CD1c-positive myeloid dendritic cell (primary cell): ENCODE data around the gene GDF7.

ENCODE experiments used
- DNase-seq: peaks from one replicate; pipeline ENCODE4 v3.0.0-alpha.2; 2016; ENCODE audit errors: extremely low spot score

The GDF7 gene

DNA sequence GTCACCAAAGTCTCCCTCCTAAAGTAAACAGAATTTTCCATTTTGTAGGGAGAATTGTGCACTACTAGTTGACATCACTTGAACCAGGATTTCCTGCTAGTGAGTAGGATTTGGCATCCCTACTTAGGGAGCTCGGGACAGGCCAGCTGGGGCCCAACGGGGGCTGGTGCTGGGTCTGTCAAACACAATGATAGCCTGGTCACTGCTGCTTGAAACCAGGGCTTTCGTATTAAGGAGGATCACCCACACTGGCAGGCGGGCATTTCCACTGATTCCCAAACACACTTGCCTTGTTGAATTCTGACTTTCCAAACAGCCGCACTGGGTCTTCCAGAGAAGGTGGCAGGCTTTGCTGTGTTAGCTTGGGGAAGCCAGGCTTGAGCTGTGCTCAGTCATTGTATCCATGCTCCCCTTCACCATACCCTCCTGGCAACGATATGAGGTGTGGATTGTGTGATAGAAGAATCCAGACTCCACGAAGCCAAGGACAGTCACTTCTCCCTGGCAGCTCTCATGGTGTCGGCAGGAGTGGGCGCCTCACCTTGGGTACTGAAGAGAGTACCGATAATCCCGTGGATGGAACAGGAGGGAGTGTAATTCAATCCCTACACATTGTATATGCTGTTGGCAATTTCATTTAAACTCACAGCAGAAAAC lies 7.5 kb downstream of the GDF7 start:
- DNase-seq, result no peak

DNA sequence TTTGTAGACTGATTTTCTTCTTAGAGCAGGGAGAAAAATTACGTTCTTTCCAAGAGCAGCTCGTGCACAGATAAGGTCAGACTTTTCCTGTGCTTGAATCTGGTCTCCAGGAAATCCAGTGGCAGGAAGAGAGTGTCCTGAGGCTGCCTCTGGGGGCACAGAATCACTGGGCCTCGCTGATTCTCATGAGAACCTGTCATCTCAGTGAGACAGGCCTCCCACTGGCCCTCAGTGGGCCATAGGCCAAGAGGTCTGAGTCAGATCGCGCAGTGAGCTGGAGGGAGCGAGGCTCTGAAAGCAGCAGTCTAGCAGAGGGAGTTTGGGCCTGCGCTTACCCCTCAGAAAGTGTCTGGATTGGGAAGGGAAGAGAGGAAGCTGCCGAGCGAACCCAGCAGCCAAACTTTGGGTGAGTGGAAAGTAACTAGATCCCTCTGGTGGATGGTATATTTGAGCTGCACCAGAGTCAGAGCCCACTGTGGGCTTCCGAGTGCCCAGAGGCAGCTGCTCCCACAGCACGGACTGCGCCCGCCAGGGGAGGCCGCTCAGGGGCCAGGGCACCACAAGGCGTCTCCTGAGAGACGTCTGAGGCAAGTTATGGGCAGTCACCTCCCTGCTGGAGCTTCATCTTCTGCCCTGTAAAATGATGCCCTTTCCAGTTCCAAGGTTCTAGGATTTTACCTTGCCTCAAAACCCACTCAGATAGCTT lies 8.2 kb downstream of the GDF7 start:
- DNase-seq, result no peak

DNA sequence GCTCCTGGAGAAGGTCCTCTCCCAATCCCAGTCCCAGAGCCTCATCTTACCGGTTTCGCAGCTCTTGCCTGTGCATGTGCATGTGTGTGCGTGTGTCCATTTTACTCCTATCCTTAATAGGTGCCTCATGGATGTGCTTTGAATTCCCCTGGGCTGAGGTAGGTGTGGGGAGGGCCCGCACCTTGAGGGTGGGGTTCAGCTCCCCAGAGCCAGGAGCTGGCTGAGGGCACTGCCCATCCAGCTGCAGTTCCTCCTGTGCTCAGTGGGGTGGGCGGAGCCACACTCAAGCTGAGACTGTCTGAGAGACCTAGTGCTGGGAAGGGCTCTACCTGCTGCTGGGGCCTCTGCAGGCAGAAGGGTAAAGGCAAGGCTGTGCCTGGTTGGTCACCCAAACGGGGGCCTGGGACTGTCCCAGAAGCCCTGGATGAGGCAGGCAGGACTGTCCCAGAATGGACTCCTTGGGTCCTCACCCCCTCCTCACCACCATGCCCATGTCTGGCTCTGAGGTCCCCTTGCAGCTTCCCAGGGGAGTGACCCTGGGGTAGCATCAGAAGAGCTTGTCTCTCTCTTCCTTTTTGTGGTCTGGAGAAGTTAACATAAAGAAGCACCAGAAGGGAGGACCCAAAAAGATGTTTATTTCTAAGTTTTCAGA lies 8.9 kb downstream of the GDF7 start:
- DNase-seq, result no peak

DNA sequence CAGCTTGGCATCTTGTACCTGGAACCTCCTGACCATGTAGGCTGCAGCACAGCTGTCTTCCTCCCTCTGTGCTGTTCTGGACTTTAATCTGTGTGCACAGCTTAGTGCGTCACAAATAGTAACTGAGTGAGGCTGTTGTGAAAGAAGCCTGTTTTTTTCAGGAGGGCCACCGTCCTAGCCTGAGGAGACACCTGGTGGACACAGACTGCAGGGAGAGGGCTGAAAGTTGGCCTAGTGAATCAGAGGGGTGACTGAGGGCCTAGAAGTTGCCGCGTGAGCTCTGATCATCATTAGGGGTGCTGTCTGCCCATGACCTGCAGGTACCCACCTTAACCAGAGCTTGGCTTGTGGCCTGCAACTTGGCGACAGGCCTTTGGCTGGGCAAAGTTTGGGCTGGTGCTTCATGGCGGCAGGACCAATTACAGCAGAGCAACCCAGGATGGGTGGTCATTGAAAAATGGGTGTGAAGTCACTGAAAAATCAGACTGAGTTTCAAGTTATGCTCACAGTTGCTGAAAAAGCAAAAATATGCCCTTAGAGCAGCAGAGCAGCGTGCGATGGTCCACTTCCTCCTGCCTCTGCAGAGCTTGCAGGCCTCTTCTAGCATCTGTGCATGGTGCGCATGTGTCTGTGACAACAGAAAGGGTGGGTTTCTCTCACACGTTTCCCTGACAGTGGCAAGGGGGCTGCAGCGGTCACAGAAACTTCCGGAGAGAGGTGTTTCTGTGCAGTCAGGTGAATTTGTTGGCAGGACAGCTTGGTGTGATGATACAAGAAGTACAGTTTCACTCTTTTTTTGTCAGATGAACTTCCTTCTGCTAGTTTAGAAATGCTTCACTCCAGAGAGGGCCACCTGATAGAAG lies 9.6 kb downstream of the GDF7 start:
- no peak for DNase-seq

DNA sequence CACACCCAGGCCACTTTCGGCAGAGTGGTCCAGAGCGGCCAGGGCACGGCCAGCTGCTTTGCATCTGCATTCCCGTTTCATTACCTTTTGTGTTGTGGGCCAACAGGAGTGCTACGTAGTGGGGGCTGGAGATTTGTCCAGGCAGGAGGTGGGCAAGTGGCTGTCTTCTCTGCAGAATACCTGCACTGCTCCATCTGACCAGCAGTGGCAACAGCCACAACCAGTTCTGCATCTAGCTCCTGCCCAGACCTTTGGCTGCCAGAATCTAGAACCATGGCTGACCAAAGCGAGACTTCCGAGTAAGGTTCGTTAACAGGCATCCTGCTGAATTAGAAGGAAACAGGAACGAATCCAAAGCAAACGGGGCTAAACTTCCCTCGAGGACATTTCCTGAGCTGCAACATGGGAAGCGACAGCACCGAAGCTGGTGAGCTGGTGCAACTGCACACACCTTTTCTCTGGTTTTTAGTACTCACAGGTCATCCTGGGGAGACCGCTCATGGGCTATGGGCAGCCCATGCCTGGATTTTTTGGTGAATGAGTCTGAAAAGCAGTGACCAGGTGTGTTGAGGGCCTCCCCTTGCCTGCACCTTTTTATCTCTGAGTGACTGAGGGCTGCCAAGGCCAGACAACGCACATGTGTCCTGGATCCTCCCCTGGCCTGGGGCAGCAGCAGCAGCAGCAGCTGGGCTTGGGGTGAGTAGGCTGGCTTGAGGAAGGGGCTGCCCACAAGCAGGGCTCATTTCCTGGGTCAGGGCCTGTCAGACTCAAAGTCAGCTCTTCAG lies 10.5 kb downstream of the GDF7 start:
- DNase-seq, result no peak

DNA sequence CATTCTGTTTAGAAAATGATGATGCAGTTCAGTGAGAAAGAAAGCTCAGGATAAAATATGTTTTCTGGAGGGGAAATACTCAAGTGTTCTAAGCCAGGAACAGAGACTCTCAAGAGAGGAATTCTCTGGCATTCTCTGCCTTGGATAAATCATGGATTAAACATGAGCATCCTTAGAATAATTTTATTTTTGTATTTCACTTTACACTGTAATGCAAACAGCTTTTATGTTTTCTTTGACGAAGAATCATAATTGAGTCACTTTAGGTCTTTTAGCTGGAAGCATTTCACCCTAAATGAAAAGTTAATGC lies 11.1 kb downstream of the GDF7 start:
- DNase-seq, result no peak

DNA sequence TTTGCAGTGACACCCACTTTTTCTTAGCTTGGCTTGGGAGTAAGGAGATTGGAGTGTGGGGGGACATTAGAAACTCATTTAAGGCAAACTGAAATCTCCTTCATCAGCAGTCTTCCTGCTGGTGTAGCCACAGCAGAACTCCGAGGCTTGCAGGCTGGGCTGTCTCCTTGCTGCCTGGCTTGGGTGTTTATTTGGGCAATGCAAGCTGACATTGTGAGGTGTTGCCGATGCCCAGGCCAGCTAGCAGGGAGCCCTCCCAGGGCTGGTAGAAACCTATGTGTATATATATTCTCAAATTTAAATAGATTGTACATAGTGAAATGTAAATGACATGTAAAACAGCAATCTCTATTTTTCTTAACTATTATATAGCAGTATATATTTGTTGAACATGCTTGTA lies 11.8 kb downstream of the GDF7 start:
- DNase-seq, result no peak

DNA sequence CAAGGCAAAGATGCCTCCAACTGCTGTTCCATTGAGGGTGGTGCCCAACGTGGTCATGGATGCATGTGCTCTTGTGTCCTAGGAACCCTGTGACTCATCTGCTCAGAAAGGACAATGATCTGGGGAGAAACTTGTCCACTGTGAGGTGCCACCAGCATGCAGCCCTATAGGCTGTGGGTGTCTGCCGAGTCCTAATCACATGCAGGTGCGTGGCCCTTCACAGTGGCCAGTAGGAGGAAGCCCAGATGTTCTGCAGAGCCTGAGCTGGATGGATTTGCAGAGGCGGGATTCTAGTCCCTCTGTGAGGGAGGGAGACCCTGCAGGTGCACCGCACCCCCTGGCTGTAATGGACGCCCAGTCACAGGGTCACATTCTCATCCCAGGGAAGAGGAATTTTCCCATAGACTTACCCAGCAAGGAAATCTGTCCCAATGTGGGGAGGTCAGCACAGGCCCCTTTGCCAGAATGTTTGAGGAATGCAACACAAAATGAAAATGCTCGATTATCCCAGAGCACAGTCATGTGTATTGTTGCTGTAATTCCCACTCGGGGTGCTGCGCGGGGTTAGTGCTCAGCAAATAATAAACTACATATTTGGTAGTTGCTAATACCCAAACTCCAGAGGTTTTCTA lies 13.9 kb downstream of the GDF7 start:
- no peak for DNase-seq

DNA sequence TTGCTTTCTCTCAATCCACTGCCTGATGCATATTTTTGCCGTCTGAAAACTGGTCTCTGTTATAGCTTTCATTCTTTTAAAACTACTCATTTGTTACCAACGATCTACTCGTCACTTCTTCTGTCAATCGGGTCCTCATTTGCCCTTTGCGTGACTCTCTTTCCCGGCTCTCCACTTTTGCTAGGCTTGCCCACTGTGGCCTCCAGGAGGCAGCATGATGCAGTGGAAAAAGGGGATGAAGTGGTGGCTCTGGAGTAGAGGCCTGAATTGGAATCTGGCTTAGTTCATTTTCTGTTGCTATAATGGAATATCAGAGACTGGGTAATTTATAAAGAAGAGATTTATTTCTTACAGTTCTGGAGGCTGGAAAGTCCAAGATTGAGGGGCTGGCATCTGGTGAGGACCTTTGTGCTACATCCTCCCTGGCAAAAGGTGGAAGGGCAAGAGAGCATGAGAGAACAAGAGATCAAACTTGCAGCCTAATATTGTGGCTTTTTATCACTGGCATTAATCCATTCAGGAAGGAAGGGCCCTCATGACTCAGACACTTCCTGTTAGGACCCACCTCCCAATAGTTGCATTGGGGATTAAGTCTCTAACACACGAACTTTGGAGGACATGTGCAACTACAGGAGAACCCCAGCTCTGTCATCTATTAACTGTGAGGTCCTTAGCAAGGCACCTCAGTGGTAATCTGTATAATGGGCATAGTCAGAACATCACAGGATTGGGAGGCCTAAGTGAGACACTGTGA lies 15.4 kb downstream of the GDF7 start:
- no peak for DNase-seq

DNA sequence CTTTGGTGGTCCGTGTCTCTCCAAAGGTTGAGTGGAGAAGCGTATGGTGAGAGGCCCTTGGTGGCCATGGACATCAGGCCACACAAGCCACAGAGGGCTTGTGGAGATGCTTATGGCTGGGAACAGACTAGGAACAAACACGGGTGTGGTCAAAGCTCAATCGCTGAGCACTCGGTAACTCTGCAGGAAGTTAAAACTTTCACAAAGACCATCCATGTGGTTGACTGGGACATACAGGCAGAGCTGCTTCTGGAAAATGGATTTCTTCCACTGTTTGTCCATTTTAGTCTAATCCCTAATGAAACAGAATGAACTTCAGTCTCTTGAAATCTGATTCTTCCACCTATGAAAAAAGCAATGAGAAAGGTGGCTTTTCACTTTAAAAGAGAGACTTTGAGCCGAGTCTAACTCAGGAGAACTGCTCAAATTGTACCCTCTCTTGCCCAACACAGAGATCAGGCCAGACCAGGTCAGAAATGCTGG lies 17.7 kb downstream of the GDF7 start:
- DNase-seq, result no peak

DNA sequence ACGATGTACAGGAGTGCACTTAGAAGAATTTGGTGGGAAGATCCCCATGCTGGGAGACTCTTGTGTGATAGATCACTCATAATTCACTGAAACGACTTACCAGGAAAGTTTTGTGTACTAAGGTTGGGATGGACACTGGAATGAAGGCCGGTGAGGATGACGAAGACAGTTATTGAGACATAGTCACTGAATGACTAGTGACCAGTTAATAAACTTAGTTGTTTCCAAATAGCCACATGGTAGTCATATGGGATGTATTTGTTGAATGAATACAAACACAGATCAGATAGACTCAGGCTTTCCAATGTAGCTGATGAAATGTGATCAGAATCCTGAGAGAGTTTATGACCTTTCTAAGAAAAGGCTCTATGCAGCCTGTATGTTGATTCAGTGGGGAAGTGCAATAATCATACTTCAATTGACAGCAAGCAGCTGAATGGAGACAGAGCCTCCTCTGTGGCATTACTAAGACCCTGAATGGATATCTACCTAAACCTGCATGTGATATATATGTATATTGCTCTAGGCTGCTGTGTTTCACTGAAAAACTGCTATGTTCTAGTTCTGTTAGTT lies 20.4 kb downstream of the GDF7 start:
- DNase-seq, result no peak

DNA sequence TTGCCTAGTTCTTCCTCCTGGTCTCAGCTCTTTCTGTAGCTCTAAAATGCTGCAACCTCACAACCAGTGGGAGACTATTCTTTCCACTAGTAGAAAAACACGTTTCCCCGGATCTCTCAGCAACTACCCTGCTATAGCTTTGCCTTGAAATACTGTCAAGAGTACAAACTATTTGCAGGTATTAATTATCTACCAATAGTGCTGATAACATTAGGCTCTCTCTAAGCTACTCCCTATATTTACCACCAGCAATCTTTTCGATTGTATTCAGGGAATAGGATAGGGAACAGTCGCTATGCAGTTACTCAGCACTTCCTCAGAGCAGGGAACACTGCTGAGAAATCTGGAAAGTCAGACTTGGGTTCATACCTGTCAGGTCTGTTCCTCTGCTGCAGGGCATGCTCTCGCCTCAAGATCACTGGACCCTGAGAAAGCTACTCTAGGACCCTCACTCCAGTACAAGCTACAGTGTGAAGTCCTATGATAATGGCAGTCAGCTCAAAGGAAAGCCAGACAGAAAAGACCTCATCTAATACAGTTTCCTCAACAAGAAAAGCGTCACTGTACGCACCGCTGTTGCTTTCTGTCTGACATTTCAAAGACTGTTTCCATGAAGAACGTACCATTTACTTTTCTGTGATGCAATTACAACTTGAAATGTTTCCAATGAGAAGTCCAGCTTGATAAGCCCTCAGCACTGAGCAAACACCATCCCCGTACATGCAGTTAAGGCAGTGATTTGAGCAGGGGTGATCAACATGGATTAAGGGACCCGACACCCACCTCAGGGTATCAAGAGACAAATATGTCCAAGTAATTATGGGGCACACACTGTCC lies 22.7 kb downstream of the GDF7 start:
- DNase-seq, result no peak

DNA sequence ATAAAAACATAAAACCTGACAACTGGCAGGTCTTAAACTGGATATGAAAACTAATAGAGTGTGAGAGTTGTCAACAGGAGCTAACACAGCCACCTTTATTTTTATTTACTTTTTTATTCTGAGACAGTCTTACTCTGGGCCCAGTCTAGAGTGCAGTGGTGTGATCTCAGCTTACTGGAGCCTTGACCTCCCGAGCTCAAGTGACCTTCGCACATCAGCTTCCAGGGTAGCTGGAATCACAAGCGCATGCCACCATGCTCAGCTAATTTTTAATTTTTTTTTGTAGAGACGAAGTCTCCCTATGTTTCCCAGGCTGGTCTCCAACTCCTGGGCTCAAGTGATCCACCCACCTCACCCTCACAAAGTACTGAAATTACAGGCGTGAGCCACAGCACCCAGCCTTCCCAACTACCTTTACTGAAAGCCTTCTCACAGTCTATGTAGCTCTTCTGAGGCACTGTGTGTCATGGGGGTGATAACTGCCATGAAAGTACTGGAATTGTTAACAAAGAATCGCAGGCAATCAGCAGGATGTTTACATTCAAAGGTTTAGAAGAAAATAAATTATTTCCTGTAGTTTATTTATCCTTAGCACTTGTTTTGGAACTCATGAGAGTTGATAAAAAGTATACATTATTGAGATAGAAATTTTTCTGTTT lies 24.3 kb downstream of the GDF7 start:
- no peak for DNase-seq

DNA sequence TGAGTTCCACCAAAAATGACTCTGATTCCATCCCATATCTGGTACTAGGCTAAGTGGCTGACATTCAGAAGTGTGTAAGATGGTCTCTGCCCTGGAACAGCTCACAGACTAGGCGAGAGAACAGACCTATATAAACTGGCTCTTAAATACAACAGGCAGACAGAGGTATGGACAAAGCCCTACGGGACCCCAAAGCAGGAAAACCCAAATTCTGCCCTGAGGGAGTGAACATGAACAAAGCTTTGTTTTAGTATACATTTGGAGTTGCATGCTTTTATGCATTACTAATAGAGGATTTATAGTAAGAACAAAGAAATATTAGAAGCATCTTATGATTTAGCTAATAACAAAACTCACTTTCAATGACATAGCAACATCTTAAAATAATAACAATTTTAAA lies 25.1 kb downstream of the GDF7 start:
- no peak for DNase-seq

DNA sequence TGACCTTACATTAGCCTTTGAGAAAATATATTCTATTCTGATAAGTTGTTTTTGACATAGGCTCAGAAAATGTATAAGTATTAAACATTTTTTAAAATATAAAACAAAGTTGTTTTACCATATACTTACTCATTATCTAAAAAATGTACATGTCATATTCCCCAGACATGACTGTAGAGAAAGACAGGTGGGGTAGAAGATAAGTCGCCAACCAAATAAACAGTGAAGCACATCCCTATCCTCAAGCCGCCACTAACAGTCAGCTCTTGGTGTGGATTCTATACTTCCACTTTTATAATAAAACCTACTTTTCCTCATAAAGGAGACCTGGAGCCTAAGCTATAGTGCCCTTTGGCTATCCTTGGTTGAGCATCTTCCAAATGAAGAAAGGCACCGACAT lies 26.4 kb downstream of the GDF7 start:
- no peak for DNase-seq

DNA sequence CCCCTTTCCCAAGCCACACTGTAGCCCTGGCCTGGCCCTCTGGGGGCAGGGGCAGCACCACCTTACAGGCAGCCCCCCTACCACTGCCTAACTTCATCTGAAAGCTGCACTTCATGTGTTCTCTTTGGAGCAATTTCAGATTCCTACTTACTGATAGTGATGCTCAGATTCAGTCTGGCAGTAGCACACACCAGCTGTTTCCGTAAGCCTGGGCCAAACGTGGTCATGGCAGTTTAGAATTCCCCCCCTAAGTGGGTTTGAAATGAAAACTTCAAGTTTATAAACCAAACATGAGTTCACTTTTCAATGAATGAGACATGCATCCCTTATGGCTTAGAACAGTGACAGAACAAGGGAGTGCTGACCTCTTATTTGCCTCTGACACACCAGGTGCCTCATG lies 29.4 kb downstream of the GDF7 start:
- no peak for DNase-seq

DNA sequence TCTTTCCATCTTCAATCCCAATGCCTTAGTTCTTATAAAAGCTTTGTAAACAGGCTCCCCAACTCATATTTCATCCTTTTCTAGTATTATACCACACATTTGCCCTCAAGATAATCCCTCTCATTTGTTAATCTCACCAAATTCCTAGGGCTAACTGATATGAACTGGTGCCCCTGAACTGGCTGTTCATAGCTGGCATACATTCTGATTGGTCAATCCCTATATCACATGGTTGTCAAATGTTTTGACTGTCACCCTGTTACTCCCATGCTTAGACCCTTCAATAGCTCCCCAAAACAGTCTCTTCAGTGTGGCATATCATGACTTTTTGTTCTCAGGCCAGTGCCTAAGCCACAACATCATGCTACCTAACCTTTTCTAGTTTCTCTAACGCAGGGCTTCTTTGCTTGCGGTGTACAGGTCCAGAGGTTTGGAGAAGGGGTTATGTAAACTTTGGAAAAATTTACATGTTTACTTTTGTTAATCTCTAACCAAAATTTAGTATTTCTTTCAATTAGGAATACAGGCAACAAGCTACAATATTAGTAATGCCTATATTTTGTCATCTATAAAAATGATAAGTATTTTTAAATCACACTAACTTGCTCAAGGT lies 30.5 kb downstream of the GDF7 start:
- DNase-seq, result no peak
